ENCODE measurements around the gene ARHGAP9.

ARHGAP9 gene

DNA sequence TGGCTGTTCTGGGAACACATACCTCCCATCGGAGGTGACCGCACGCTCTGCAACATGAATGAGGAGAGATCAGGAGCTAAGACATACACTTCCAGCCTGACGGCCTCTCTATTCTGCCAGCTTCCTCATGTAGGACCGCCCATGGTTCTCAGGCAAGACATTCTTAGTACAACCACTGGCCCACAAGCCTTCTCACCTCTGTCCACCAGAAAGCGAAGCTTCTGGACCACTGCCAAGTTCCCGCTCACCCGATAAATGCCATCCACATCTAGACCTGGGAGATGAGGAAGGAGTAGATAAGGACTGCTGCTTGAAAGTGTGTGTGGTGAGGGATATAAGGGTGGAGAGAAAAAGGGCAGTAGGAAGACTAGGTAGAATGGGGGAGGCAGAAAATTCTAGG lies 5.2 kb downstream of the ARHGAP9 start:
- no peak overlapping the region for H3K9ac ChIP-seq (ENCODE audit: low read depth, low read length, poor library complexity, severe bottlenecking)

DNA sequence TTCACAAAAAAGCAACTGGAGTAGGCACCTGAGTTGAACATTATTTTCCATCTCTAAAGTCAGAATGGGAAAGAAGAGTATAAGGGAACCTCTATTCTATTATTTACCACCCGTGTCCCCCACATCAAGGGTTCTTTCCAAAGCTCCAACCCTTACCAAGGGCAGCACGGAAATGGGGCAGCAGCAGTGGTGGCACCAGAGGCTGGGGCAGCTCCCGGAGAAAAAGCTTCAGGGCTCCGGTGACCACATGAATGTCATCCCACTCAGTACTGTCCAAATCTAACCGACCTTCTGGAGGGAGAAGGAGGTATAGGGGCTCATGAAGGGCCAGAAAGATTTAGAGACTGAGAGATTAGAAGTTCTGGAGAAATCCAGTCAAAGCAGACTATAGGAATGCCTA lies 5.8 kb downstream of the ARHGAP9 start:
- Histone ChIP-seq H3K9me2 (replicated peaks; ENCODE audit: low read depth, low read length) (no peaks in the 10 kb centered on the region), H4K20me1 (ENCODE audit: insufficient read depth, low read length, poor library complexity, severe bottlenecking) (peaks cover 3% of the 10 kb centered on the region), H3K4me2 (ENCODE audit: low read depth, low read length, poor library complexity, severe bottlenecking) (peak overlapping the region; percentile 36), H3K27me3 (ENCODE audit: insufficient read depth, low read length, poor library complexity, severe bottlenecking) (no peaks in the 10 kb centered on the region), H3K36me3 (ENCODE audit: insufficient read depth, low read length) (peaks cover 7% of the 10 kb centered on the region; the same call in 1 of the 2 replicates), H3K4me1 (ENCODE audit: insufficient read depth, low read length, poor library complexity, severe bottlenecking) (peaks cover 36% of the 10 kb centered on the region), H3K4me3 (ENCODE audit: low read length, poor library complexity, severe bottlenecking) (no peak overlapping the region), H2AFZ (ENCODE audit: low read length) (no peak overlapping the region), H3K9ac (ENCODE audit: low read depth, low read length, poor library complexity, severe bottlenecking) (peak overlapping the region; percentile 22), H3K79me2 (ENCODE audit: insufficient read depth, low read length) (peaks cover 52% of the 10 kb centered on the region), H3F3A (ENCODE audit: low read depth) (no peaks in the 10 kb centered on the region), H3K9me3 (ENCODE audit: insufficient read depth, low read depth, low read length) (no peaks in the 10 kb centered on the region)
- TF ChIP-seq, protein P1, sequence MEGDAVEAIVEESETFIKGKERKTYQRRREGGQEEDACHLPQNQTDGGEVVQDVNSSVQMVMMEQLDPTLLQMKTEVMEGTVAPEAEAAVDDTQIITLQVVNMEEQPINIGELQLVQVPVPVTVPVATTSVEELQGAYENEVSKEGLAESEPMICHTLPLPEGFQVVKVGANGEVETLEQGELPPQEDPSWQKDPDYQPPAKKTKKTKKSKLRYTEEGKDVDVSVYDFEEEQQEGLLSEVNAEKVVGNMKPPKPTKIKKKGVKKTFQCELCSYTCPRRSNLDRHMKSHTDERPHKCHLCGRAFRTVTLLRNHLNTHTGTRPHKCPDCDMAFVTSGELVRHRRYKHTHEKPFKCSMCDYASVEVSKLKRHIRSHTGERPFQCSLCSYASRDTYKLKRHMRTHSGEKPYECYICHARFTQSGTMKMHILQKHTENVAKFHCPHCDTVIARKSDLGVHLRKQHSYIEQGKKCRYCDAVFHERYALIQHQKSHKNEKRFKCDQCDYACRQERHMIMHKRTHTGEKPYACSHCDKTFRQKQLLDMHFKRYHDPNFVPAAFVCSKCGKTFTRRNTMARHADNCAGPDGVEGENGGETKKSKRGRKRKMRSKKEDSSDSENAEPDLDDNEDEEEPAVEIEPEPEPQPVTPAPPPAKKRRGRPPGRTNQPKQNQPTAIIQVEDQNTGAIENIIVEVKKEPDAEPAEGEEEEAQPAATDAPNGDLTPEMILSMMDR (conservative IDR thresholded peaks at IDR 0.05; ENCODE audit: low read length), result no peak
- no peak for TF ChIP-seq EZH2phosphoT487 (IDR thresholded peaks at IDR 0.05; ENCODE audit: borderline replicate concordance)

More for the DNA sequence above, 5.2 kb downstream of the ARHGAP9 start:
- H3K4me2 ChIP-seq (ENCODE audit: low read depth, low read length, poor library complexity, severe bottlenecking), result peak overlapping the region; percentile 36
- no peak overlapping the region for H3K4me3 ChIP-seq (ENCODE audit: low read length, poor library complexity, severe bottlenecking)
- H3K9me2 ChIP-seq (replicated peaks; ENCODE audit: low read depth, low read length), result no peaks in the 10 kb centered on the region
- peaks cover 54% of the 10 kb centered on the region for H3K79me2 ChIP-seq (ENCODE audit: insufficient read depth, low read length)
- peaks cover 3% of the 10 kb centered on the region for H4K20me1 ChIP-seq (ENCODE audit: insufficient read depth, low read length, poor library complexity, severe bottlenecking)
- peaks cover 42% of the 10 kb centered on the region for H3K4me1 ChIP-seq (ENCODE audit: insufficient read depth, low read length, poor library complexity, severe bottlenecking)
- no peaks in the 10 kb centered on the region for H3K27me3 ChIP-seq (ENCODE audit: insufficient read depth, low read length, poor library complexity, severe bottlenecking)
- no peaks in the 10 kb centered on the region for H3F3A ChIP-seq (ENCODE audit: low read depth)
- peaks cover 7% of the 10 kb centered on the region; the same call in 1 of the 2 replicates for H3K36me3 ChIP-seq (ENCODE audit: insufficient read depth, low read length)
- H2AFZ ChIP-seq (ENCODE audit: low read length), result no peak overlapping the region
- TF ChIP-seq, protein P1 (conservative IDR thresholded peaks at IDR 0.05; ENCODE audit: low read length), result no peak
- no peak for TF ChIP-seq EZH2phosphoT487 (IDR thresholded peaks at IDR 0.05; ENCODE audit: borderline replicate concordance)
- no peaks in the 10 kb centered on the region for H3K9me3 ChIP-seq (ENCODE audit: insufficient read depth, low read depth, low read length)

DNA sequence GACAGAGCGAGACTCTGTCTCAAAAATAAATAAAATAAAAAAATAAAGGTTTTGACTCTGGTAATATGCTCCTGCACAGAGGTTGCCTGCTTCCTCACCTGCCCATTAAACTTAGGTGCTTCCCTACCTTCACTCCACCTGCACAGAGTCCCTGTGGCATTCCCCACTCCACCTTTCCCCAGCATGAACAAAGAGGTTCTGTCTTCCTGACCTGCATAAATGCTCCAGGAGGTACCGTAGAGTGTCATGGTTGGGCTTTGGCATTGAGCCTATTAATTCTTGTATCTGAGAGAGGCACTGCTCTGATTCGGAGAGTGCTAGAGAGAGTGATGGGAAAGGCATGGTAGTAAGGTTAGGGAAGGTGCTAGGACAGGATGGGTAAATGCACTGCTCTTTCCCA lies 6.3 kb downstream of the ARHGAP9 start:
- TF ChIP-seq, protein P1 (conservative IDR thresholded peaks at IDR 0.05; ENCODE audit: low read length), result no peak
- no peak for TF ChIP-seq EZH2phosphoT487 (IDR thresholded peaks at IDR 0.05; ENCODE audit: borderline replicate concordance)
- Histone ChIP-seq H4K20me1 (ENCODE audit: insufficient read depth, low read length, poor library complexity, severe bottlenecking) (peaks cover 3% of the 10 kb centered on the region), H3K4me1 (ENCODE audit: insufficient read depth, low read length, poor library complexity, severe bottlenecking) (peaks cover 31% of the 10 kb centered on the region), H3F3A (ENCODE audit: low read depth) (no peaks in the 10 kb centered on the region), H2AFZ (ENCODE audit: low read length) (no peak overlapping the region), H3K4me2 (ENCODE audit: low read depth, low read length, poor library complexity, severe bottlenecking) (peak overlapping the region; percentile 36), H3K79me2 (ENCODE audit: insufficient read depth, low read length) (peaks cover 47% of the 10 kb centered on the region), H3K9ac (ENCODE audit: low read depth, low read length, poor library complexity, severe bottlenecking) (no peak overlapping the region), H3K9me2 (replicated peaks; ENCODE audit: low read depth, low read length) (no peaks in the 10 kb centered on the region), H3K9me3 (ENCODE audit: insufficient read depth, low read depth, low read length) (no peaks in the 10 kb centered on the region), H3K27me3 (ENCODE audit: insufficient read depth, low read length, poor library complexity, severe bottlenecking) (no peaks in the 10 kb centered on the region), H3K4me3 (ENCODE audit: low read length, poor library complexity, severe bottlenecking) (no peak overlapping the region), H3K36me3 (ENCODE audit: insufficient read depth, low read length) (peaks cover 7% of the 10 kb centered on the region; the same call in 1 of the 2 replicates)

Measured in Loucy (cell line).